ENCODE measurements around the gene AFF3.
"Not testable (repeated sequence)": the region's sequence is repeated elsewhere in the genome, so short reads cannot be mapped to it uniquely, and the experiment has no call there.

Gene AFF3

GRCh38 chr2:99672766-99673350 lies 469.5 kb downstream of the AFF3 start:
- no peak for DNase-seq (ENCODE audit: low read depth in 2 of 2)

- no peak for DNase-seq (ENCODE audit: low read depth in 2 of 2)
Observed at GRCh38 chr2:99670768-99671734, 471.3 kb downstream of the AFF3 start.

DNA sequence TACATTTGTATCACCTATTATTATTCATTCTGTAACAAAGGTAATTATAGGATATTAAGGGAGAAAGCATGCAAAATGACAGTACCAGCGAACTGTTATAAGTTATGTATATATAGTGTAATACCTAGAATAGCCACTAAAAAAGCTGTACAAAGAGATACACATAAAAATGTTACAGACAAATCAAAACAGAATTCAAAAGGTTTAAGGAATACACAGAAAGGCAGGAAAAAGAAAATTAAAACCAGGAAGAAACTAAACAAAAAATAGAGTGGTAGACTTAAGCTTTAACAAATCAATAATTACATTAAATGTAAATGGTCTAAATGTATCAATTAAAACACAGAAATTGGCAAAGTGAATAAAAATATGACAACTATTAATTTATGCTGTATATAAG lies 476.1 kb downstream of the AFF3 start:
- DNase-seq (ENCODE audit: low read depth in 2 of 2) = no peak

DNA sequence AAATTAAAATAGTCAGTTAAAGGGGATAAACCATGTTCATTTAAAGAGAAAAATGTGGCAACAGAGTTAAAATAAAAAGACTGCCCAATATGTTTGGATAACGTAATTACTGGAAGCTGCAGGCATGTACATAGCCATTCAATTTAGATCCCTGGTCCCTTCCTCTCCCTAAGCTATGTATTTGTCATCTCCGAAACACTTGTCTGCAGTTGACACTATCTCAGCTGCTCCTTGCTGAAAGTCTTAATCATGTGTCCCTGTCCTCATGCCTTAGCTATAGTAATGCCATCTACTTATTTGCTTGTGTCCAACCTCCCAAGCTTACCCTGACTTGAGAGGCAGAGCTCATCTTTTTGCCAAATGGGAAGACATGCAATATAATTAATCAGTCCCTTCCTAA lies 478.7 kb downstream of the AFF3 start:
- DNase-seq (ENCODE audit: low read depth in 2 of 2) = no peak

DNA sequence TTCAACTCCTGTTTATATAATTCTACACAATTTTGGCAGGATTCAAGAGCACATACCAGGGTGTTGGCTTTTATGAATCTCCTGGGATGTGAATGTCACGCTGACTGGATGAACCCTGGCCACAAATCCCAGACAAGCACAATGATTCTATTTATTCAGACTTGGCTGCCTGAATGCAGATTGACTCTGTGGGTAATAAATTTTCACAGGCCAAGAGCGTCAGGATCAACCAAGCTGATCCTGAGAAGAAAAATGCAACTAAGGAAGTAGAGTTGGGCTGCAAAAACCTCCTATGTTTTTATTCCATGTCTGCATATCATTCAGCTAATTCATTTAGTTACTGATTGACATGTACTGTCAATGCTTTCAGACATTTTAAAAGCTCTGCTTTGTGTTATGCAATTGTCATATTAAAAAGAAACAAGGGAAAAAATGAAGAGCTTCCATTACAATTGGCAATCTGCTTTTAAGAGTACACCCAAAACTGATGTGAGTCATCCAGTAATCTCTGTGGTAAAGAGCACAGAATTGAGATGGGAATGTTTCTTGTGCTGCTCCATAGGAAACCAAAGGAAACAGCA lies 479.5 kb downstream of the AFF3 start:
- no peak for DNase-seq (ENCODE audit: low read depth in 2 of 2)

DNA sequence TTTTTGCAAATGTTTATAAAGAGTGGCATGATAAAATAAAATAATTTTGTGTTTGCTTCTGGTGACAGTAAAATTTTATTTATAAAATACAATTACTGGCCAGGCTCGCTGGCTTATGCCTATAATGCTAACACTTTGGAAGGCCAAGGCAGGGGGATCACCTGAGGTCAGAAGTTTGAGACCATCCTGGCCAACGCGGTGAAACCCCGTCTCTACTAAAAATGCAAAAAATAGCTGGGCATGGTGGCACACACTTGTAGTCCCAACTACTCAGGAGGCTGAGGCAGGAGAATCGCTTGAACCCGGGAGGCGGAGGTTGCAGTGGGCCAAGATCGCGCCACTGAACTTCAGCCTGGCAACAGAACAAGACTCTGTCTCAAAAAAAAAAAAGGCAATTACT lies 480.6 kb downstream of the AFF3 start:
- not testable (repeated sequence) for DNase-seq (ENCODE audit: low read depth in 2 of 2)

- no peak for DNase-seq (ENCODE audit: low read depth in 2 of 2)
Observed at GRCh38 chr2:99660616-99661406, 481.6 kb downstream of the AFF3 start.

GRCh38 chr2:99659874-99660273 lies 482.5 kb downstream of the AFF3 start:
- DNase-seq (ENCODE audit: low read depth in 2 of 2) = no peak

GRCh38 chr2:99657691-99658258 lies 484.6 kb downstream of the AFF3 start:
- DNase-seq (ENCODE audit: low read depth in 2 of 2) = no peak

GRCh38 chr2:99656994-99657393 lies 485.4 kb downstream of the AFF3 start:
- DNase-seq (ENCODE audit: low read depth in 2 of 2) = no peak

- no peak for DNase-seq (ENCODE audit: low read depth in 2 of 2)
Observed at GRCh38 chr2:99653433-99653832, 489.0 kb downstream of the AFF3 start.

DNA sequence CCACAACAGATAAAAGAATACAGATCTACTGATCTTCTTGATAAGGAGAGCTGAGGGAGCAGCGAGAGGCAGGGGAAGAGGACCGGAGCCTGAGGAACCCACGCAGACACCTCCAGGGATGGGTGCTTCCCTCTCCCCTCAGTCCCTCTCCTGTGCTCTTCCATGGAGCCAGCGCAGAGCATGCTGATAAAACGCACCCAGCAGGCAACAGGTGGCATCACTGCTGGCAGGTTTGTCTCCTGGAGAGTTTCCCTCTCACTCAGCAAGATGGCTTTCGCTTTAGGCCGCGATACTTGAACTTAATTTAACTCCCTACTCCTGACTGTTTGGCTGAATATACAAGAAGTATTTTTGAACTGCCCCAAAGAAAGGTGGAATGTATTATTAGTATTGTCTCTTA lies 489.5 kb downstream of the AFF3 start:
- DNase-seq (ENCODE audit: low read depth in 2 of 2) = no peak

DNA sequence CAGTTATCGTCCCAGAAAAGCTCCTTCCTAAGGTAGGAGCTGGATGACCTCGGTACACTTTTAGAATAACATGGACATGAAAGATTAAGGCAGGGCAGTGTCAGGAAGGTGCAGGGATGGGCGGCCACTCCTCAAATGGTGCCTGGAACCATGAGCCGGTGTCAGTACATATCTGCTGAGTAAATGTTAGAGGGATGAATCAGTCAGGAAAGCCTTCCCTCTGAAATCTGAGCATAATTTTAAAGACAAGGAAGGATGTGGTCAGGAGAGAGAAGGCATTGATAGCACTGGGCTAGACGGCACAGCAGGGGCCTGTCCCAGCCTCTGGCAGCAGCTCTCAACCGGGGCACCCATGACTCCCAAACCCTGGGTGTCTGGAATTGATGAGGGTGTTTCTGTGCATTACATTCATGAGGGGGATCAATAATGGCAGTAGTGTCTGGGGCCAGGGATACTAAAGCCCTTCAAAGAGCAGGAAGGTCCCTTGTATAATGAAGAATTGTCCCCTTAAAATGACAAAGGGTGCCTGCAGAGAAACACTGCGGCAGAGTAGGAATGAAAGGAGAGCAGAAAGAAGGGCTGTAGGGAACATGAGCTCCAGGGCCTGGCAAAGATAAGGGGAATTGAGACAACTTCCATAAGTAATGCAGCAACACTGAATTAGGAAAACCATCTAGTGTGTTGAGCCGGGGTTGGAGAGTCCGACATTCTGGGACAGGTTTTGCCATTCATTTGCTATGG lies 490.3 kb downstream of the AFF3 start:
- no peak for DNase-seq (ENCODE audit: low read depth in 2 of 2)

- DNase-seq (ENCODE audit: low read depth in 2 of 2) = no peak
Observed at GRCh38 chr2:99648906-99649789, 493.2 kb downstream of the AFF3 start.

DNA sequence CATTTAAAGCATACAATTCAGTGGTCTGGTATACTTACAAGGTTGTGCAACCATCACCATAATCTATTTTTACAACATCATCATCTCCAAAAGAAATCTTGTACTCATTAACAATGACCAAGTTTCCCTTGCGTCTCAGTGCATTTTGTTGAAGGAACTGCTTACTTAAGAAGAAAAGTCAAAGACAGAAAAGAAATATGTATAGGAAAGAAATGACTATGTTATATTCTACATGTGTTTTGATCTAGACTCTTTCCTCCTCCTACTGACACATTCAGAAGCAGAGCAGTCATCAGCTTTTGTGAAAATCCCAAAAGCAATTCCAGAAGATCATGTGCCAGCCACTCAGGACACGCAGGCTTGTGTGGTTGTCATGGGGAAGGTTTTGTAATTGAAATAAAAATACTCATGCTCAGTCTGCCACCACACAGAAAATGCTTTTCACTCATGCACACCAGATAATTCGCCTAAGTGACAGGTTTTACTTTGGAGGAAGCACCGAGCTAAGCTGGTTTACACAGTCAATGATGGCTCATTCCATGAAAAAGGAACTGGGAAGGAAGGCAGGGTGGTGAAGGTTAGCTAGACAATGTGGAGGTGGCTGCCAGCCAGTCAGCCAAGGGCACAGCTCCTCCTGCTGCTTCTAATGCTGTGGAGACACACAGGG lies 494.1 kb downstream of the AFF3 start:
- no peak for DNase-seq (ENCODE audit: low read depth in 2 of 2)

DNA sequence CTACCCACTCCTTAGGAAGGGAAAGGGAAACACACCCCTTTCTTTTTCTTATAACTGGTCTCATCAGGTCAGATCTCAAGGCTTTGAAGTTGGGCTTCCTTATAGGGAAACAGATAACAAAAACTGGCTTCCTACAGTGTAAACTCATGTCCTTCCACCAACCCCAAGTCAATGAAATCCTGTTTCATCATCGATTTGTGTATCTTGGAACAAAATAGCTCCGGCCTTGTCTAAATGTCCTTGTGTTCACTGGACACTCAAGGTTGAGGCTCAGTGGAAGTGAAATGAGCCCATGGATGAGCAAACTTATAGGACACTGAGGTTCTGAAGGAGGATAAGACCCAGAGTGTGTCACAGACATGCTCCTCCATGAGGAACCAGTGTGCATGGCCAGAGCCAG lies 496.4 kb downstream of the AFF3 start:
- no peak for DNase-seq (ENCODE audit: low read depth in 2 of 2)

- no peak for DNase-seq (ENCODE audit: low read depth in 2 of 2)
Observed at GRCh38 chr2:99644419-99644787, 498.0 kb downstream of the AFF3 start.

GRCh38 chr2:99643787-99644418 lies 498.5 kb downstream of the AFF3 start:
- DNase-seq (ENCODE audit: low read depth in 2 of 2) = no peak

GRCh38 chr2:99641999-99642398 lies 500.4 kb downstream of the AFF3 start:
- no peak for DNase-seq (ENCODE audit: low read depth in 2 of 2)
